SKM-1 treated with dmso at 0.1 percent for 144 hours (cell line): ENCODE data around the gene CAPN14.
A peak's percentile ranks its signal among the peaks of the same experiment; 100 is the strongest.
"Not testable (repeated sequence)": the region's sequence is repeated elsewhere in the genome, so short reads cannot be mapped to it uniquely, and the experiment has no call there.

Experiments used
- DNase-seq: peaks from one replicate; lab custom pipeline; 2025; ENCODE audit not compliant: unreplicated experiment; lab: John Stamatoyannopoulos, UW

The CAPN14 gene

DNA sequence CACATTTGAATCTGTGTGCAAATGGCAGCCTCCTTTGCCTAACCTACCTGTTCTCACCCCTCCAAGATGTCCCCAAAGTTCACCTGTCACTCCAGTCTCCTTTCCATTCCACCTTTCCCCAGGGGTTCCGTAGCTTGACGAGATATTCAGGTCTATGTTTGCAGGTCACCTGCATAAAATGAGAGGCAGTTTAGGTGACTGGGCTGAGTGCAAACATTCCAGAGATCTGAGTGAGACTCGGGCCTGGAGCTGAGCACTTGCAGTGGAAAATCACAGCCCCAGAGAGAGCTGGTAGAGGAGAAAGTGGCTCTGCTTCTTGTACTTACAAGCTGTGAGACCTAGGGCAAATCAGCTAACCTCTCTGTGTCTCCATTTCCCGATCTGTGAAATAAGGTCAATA lies 20.1 kb downstream of the CAPN14 start:
- DNase-seq: no peak

- no peak for DNase-seq
These were observed 20.7 kb downstream of the CAPN14 start for GRCh38 chr2:31196622-31197021.

DNA sequence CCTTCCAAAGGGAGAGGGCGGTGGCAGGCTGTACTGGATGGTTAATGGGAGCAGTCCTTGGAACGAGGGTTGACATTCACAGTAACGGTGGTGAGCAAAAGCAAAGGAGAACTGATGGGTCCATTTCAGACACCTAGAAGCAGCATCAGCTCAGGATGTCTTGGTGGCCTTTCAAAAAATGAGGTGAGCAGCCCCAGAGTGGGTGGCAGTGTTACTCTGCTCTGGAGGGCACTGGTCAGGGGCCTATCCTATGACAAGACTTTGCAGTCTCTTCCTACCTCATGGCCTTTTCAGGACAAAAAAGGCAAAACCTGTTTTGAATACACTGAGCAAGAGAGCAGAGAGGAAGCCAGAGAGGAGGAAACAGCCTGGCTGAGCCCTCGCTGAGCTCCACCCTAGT lies 23.5 kb downstream of the CAPN14 start:
- DNase-seq: no peak

GRCh38 chr2:31192851-31193392 lies 24.4 kb downstream of the CAPN14 start:
- DNase-seq: no peak

DNA sequence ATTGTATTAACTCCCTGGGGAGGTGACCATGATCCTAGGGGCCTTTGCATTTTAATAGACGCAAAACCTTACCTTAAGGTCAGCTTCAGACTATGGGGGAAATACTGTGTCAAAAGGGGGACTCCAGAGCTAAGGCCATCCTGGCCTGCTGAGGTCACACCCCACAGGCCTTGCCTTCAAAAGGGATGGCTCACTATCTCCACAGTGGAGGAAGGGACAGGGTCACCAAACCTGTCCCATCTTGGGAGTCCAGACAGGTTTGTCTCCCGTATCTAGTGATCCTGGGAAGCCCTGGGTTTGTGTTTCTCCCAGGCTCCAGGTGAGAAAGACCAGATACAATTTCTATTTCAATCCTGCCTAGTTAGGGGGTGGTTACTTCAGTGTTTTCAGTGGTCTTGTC lies 24.9 kb downstream of the CAPN14 start:
- no peak for DNase-seq

- no peak for DNase-seq
These were observed 25.4 kb downstream of the CAPN14 start for GRCh38 chr2:31191931-31192330.

DNA sequence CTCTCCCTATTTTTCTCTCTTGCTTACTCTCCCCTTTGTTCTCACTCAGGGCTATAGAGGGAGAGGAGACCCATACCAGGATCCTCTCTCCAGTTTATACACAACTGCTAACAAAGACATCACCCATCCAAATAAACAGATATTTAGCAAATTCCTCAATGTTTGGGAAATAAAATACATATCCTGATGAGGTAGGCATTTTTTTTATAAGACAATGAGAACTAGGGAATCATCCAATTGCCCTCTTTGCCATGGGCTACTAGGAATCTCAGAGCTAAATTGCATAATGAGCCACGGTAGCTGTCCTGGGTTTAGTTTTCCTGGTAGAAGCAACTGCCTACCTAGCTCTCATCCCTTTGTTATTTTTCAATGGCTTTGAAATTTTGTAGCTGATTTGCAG lies 27.1 kb downstream of the CAPN14 start:
- no peak for DNase-seq

GRCh38 chr2:31189141-31189540 lies 28.2 kb downstream of the CAPN14 start:
- no peak for DNase-seq

DNA sequence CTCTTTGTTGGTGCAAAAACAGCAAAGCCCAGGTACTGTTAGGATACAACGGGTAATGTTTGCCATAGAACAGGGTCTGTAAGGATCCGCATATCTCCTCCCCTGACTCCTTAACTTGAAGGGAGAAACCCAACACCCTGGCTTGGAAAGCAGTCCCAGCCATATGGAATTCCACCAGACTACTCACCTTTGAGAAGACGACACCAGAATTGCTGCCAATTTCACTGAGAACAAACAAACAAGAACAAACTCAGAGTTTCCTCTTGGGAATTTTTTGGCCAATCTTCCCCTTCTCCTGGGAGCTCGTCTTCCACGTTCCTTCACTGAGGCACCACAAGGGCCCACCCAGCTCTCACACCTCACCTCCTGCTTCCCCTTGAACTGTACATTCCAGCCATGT lies 29.2 kb downstream of the CAPN14 start:
- no peak for DNase-seq

DNA sequence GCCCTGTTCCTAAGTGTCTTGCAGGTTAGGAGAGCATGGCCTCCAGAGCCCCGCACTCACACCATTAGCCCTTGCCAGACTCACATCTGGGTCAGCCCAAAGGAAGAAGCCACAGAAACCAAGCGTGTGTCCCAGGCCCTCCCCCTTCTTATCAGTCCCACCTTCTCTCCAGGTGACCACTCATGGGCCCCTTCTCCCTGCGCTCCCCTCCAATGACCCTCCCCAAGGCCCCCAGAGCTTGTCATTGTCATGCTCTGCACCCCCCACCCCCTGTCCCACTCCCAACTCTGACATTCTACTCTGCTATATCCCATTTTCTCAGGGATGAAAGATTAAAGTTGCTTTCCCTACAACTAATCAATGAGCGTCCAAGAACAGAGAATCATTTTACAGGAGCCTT lies 30.1 kb downstream of the CAPN14 start:
- DNase-seq: no peak

DNA sequence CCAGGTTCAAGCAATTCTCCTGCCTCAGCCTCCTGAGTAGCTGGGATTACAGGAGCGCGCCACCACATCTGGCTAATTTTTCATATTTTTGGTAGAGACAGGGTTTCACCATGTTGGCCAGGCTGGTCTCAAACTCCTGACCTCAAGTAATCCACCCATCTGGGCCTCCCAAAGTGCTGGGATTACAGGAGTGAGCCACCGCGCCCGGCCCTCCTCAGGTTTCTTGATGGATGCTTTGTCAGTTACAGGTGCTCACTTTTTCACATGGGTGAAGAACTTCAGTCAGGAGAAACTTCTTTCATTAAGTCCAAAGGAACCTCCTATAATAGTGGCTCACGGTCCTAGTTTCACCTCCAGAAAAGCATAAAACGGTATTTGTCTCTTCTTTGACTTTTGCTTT lies 33.3 kb downstream of the CAPN14 start:
- DNase-seq: not testable (repeated sequence)

DNA sequence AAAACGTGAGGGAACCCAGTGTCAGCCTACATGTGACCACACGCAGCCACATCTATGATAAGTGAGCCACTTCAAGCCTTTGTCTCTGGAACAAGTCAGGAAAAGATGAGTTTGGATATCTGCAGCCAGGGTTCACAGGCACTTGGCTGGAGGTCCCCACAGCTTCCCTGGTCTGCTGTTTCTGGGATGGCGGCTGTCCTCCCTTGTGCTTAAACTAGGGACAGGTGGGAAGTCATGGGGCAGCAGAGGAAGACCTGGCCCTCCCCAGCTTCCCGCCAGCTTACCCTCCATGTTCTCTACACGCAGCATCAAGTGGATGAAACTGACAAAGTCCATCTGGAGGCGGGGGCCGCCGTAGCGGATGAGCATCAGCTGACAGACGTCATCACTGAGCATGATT lies 40.6 kb downstream of the CAPN14 start:
- no peak for DNase-seq

GRCh38 chr2:31171142-31171541 lies 46.2 kb downstream of the CAPN14 start:
- no peak for DNase-seq

- DNase-seq: peak; percentile 69
These were observed 47.1 kb downstream of the CAPN14 start for GRCh38 chr2:31170071-31170698.

- no peak for DNase-seq
These were observed 49.0 kb downstream of the CAPN14 start for GRCh38 chr2:31168291-31168690.

- DNase-seq: no peak
These were observed 50.4 kb downstream of the CAPN14 start for GRCh38 chr2:31166925-31167324.

- DNase-seq: no peak
These were observed 54.2 kb downstream of the CAPN14 start for GRCh38 chr2:31163011-31163539.

DNA sequence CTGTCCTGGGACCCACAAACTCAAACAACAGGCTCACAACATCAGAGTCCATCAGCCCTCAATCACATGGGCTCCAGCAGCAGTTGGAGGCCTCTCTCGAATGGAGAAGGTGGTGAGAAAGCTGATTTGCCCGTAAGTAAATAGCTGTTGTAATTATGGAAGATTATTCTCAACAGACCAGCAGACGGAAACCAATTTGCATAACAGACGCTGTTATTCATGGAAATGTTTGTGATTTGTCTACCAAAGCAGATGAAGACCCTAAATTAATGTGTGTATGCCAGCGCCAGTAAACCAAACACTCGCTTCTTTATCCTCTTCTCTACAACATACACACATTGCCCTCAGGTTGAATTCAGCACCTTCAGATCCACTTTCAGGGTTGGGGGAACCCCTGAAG lies 55.7 kb downstream of the CAPN14 start:
- DNase-seq: no peak

- no peak for DNase-seq
These were observed 65.8 kb downstream of the CAPN14 start for GRCh38 chr2:31151501-31151900.

DNA sequence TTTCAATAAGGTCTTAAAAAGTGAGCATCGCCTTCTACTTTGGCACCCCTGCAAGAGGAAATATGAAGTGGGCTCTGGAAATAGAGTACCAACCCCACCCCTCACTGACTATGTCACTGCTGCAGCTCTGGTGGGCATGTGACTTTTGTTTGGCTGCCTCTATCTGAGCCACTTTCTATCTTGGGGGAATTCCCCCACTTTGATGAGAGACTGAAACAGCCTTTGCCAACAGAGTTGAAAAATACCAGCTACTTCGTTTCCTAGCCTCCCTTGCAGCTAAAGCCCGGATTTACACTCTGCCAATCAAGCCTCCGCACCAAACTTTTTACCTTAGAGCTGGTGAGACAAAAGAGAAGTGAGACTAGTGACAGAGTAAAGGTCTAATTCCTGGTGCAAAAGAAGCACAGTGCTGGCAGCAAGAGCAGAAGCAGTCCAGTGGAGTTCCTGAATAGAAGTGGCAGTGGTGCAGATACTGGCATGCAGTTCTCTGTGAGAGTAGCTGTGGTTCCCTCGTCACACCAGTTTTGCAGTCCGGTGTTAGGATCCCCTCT lies 67.1 kb downstream of the CAPN14 start:
- DNase-seq: no peak

- no peak for DNase-seq
These were observed 68.8 kb downstream of the CAPN14 start for GRCh38 chr2:31148514-31148913.

- DNase-seq: no peak
These were observed 69.7 kb downstream of the CAPN14 start for GRCh38 chr2:31147645-31148044.

- no peak for DNase-seq
These were observed 75.2 kb downstream of the CAPN14 start for GRCh38 chr2:31142110-31142509.
